Renal cortex interstitium (tissue), 11 donors: ENCODE data around the gene SIPA1L3. TPM values are rescaled to one million over a fixed set of nuclear protein-coding genes. Genes with fewer than 3 reads are reported as not detected.
A peak's percentile ranks its signal among the peaks of the same experiment; 100 is the strongest.

Experiments used
- DNase-seq, 11 donors: peaks; one replicate each; pipeline ENCODE4 v3.0.0-alpha.2; 2013; ENCODE audit warnings: low read depth in 9 of 11, low spot score in 4 of 11; ENCODE audit errors: extremely low read depth in 1 of 11
- polyA plus RNA-seq, 3 donors: library from polyadenylated mRNA; unstranded; fragments of 120-200 nt; gene quantifications; one replicate each; pipeline ENCODE4 v1.2.1, GENCODE V29; 2013; ENCODE audit not compliant: insufficient read length in 3 of 3

Gene SIPA1L3
- polyA plus RNA-seq, 3 donors = 17.8 to 24.8 (median 21.1) TPM

GRCh38 chr19:37936166-37936565 lies 29.2 kb downstream of the SIPA1L3 start:
- DNase-seq = no peak

- no peak for DNase-seq
Measured at GRCh38 chr19:37936886-37937285, 29.9 kb downstream of the SIPA1L3 start.

DNA sequence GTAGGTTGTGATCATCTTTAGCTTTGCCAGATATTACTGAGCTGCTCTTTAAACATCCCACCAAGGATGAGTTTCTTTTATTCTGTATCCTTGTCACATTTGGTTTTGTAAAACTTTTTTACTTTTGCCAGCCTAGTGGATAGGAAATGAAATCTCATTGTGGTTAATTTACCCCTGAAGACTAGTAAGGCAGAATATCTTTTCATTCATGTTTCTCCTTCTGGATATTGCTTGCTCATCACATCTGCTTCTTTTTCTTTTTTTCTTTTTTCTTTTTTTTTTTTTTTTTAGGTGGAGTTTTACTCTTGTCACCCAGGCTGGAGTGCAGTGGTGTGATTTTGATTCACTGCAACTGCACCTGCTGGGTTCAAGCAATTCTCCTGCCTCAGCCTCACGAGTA lies 31.3 kb downstream of the SIPA1L3 start:
- DNase-seq = no peak

- no peak for DNase-seq
Measured at GRCh38 chr19:37941782-37942515, 34.9 kb downstream of the SIPA1L3 start.

DNA sequence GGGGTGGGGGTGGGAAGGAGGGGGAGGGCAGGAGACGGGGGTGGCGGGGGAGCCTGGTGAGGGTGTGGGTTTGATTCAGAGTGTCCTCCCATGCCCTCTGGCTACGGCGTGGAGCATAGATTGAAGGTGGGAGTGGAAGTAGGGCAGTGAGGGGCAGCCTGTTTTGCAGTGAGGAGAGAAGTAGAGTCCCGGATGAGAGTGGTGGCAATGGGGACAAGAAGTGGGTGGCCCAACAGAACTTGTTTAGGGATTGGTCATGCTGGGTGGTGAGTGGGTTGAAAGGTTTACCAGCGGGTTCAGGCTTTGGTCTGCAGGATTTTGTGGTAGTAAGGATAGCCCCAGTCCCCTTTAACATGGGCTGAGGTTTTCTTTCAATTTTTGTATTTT lies 35.5 kb downstream of the SIPA1L3 start:
- no peak for DNase-seq

DNA sequence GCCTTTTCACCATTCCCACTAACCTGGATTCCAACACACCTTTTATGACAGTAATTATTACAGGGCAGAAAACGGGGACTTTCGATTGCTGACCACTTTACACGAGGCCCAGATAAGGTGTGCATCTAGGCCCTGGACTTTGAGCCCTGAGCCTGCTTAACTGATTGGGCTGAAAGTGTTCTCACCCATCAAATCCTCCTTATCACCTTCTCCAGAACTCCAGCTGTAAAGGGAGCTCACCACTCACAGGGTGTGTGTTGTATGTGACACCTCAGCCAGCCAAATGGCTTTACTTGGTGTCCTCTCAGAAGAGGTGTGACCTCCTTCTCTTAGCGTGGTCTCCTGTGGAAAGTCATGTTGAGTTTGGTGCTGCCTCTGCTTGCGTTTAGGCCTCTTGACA lies 36.5 kb downstream of the SIPA1L3 start:
- DNase-seq = no peak

DNA sequence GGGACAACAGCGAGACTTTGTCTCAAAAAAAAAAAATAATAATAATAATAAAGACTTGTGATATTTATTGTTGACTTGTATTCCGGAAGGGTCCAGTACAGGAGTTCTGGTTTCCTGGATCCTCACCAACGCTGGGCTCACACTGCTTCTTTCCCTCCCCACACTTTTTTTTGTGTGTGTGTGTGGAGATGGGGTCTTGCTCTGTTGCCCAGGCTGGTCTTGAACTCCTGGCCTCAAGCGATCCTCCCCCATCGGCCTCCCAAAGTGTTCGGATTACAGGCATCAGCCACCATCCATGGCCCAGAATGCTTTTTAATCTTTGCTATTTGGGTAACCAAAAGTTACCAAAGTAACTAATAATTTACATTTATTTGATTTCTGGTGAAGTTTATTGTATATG lies 39.1 kb downstream of the SIPA1L3 start:
- no peak for DNase-seq

DNA sequence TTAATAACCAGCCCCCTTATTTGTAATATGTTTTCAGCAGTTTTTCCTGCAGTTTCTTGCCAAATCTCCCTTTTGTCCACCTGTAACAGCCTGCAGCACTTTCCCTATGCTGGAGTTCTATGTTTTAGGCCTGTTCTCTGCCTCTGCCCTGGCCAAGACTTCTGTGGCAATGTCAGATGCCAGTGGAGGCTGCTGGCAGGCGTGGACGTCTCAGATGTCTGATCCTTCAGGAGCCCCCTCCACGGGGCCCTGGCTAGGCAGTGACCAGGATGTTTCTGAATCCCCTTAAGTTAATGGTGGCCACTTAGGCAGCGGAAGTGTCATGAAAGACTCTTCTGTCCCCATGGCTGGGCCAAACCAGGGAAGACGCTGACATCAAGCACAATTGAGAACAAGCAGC lies 40.8 kb downstream of the SIPA1L3 start:
- no peak for DNase-seq

GRCh38 chr19:37948362-37948761 lies 41.4 kb downstream of the SIPA1L3 start:
- no peak for DNase-seq

DNA sequence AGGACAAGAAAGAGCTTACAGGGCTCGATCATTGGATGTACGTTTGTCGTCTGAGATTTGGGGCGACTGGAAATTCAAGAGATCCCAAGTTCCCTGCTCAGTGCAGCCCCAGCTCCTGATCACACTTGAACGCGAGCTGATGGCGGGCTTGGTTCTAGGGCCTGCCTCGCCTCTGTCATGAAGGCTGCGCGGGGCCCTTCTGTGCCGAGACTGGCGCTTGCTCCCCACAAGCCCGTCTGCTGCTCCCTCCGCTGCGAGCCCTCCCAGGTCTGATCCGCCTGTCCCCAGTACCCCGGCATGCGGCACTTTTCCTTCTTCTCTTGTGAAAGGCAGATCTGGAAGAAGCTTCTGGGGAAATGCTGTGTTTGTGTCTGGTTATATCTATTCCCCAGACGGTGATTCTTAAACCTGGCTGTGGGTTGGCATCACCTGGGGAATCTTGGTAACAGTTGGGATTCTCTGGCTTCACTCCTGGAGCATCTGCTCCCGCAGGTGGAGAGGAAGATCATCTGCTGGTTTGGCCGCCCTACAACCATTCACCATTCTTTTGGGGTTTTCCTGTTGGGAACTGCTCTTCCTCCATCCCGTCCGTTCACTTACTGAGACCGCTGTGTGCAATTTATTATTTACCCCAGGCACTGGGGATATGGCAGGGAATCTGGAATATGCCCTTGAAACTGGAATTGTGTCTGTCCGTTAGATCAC lies 43.6 kb downstream of the SIPA1L3 start:
- DNase-seq = no peak

DNA sequence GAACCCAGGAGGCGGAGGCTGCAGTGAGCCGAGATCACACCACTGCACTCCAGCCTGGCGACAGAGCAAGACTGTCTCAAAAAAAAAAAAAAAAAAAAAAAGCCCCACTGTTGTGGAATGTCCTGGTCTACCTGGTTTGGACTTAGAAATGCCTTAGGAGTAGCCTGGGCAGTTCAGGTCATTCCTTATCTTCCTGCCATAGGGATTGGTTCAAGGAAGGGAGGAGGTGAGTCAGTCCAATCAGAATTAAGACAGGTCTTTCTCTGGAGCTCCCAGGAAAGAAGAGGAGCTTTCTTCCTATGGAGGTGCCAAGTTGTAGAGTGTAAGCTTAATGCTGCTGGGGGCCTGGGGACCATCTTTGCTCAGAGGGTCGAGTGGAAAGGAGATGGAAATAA lies 44.8 kb downstream of the SIPA1L3 start:
- DNase-seq = no peak

GRCh38 chr19:37953171-37953917 lies 46.3 kb downstream of the SIPA1L3 start:
- peak in 3 of 11 donors; percentile 29 to 58 (median 51) for DNase-seq

- no peak for DNase-seq
Measured at GRCh38 chr19:37953918-37954303, 46.9 kb downstream of the SIPA1L3 start.

DNA sequence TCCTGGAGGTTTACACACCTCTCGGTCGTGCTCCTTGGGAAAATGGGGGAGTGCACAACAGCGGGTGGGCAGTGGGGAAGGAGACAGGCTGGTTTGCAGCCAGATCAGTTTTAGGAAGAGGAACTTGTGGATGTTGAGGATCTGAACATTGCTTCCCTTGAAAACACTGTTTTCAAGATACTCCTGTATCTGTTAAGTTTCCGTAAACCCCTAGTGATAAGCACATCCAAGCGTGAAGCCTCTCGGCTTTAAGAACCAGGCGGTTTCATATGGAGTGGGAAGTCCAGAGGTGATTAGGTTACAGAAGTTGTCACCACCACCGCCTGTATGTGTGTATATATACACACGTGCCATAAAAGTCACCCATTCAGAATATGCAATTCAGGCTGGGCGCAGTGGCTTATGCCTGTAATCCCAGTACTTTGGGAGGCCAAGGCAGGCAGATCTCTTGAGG lies 47.4 kb downstream of the SIPA1L3 start:
- no peak for DNase-seq

GRCh38 chr19:37955986-37956385 lies 49.0 kb downstream of the SIPA1L3 start:
- DNase-seq = no peak

DNA sequence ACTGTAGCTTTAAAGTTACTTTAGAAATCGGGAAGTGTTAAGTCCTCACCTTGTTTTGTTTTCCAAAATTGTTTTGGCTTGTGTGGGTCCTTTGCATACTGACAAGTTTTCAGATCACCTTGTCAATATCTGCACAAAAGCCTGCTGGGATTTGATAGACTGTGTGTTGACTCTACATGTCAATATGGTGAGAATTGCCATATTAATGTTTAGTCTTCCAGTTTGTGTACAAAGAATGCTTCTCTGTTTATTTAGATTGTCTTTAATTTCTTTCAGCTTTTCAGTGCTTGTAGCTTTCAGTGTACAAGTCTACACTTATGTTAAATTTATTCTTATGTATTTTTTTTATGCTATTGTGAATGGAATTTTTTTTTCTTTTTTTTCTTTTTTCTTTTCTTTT lies 50.2 kb downstream of the SIPA1L3 start:
- no peak for DNase-seq

DNA sequence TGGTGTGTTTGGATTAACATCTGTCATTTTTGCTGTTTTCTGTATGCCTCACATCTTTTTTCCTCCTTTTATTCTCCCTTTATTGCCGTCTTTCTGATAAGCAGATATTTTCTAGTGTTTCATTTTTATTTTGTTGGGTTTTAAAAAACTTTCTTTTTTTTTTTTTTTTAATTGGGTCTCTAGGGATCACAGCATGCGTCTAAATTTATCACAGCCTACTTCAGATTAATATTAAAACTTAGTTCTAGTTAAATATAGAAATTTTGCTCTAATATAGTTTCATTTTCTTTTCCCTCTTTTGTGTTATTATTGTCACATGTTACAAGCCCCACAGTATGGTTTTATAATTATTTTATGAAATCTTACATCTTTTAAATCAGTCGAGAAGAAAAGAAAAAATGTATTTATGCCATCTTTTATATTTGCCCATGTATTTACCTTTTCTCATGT lies 52.7 kb downstream of the SIPA1L3 start:
- no peak for DNase-seq

- no peak for DNase-seq
Measured at GRCh38 chr19:37961198-37961597, 54.2 kb downstream of the SIPA1L3 start.

GRCh38 chr19:37963190-37963936 lies 56.4 kb downstream of the SIPA1L3 start:
- DNase-seq = no peak
